ENCODE results near the gene CHST11. TPM values are rescaled to one million over a fixed set of nuclear protein-coding genes. Genes with fewer than 3 reads are reported as not detected.

CHST11 gene
- total and polyA plus RNA-seq, 2 donors, result 4.7 to 10.0 TPM

- 84% methylated on average over 13 of the region's 13 CpGs for WGBS
- Histone ChIP-seq H3K27ac (ENCODE audit: low read depth) (no peak overlapping the region), H3K4me1 (ENCODE audit: insufficient read depth) (no peaks in the 10 kb centered on the region), H3K4me3 (ENCODE audit: low read depth, low read length) (no peak overlapping the region), H3K36me3 (ENCODE audit: insufficient read depth) (no peaks in the 10 kb centered on the region)
- DNase-seq (ENCODE audit: extremely low spot score), result no peak
Observed at GRCh38 chr12:104485651-104486362, 29.1 kb downstream of the CHST11 start.

- Histone ChIP-seq H3K4me3 (ENCODE audit: low read depth, low read length) (no peak overlapping the region), H3K27ac (ENCODE audit: low read depth) (no peak overlapping the region), H3K4me1 (ENCODE audit: insufficient read depth) (no peaks in the 10 kb centered on the region), H3K36me3 (ENCODE audit: insufficient read depth) (no peaks in the 10 kb centered on the region)
- DNase-seq (ENCODE audit: extremely low spot score), result no peak
- 81% methylated on average over 7 of the region's 7 CpGs for WGBS
Observed at GRCh38 chr12:104486363-104486750, 29.6 kb downstream of the CHST11 start.

GRCh38 chr12:104486943-104487819 is 30.4 kb downstream of the CHST11 start:
- Histone ChIP-seq H3K4me1 (ENCODE audit: insufficient read depth) (no peaks in the 10 kb centered on the region), H3K36me3 (ENCODE audit: insufficient read depth) (no peaks in the 10 kb centered on the region), H3K27ac (ENCODE audit: low read depth) (no peak overlapping the region), H3K4me3 (ENCODE audit: low read depth, low read length) (no peak overlapping the region)
- DNase-seq (ENCODE audit: extremely low spot score), result no peak
- 69% methylated on average over 9 of the region's 9 CpGs for WGBS

- 90% methylated on average over 13 of the region's 13 CpGs for WGBS
- Histone ChIP-seq H3K4me1 (ENCODE audit: insufficient read depth) (no peaks in the 10 kb centered on the region), H3K27ac (ENCODE audit: low read depth) (no peak overlapping the region), H3K4me3 (ENCODE audit: low read depth, low read length) (no peak overlapping the region), H3K36me3 (ENCODE audit: insufficient read depth) (no peaks in the 10 kb centered on the region)
- DNase-seq (ENCODE audit: extremely low spot score), result no peak
Observed at GRCh38 chr12:104488374-104488773, 31.6 kb downstream of the CHST11 start.

- no peak overlapping the region for H3K4me3 ChIP-seq (ENCODE audit: low read depth, low read length)
- no peaks in the 10 kb centered on the region for H3K4me1 ChIP-seq (ENCODE audit: insufficient read depth)
- no peak for DNase-seq (ENCODE audit: extremely low spot score)
- WGBS, result 92% methylated on average over 4 of the region's 4 CpGs
- H3K36me3 ChIP-seq (ENCODE audit: insufficient read depth), result no peaks in the 10 kb centered on the region
- H3K27ac ChIP-seq (ENCODE audit: low read depth), result no peak overlapping the region
Observed at GRCh38 chr12:104490186-104490585, 33.4 kb downstream of the CHST11 start.

DNA sequence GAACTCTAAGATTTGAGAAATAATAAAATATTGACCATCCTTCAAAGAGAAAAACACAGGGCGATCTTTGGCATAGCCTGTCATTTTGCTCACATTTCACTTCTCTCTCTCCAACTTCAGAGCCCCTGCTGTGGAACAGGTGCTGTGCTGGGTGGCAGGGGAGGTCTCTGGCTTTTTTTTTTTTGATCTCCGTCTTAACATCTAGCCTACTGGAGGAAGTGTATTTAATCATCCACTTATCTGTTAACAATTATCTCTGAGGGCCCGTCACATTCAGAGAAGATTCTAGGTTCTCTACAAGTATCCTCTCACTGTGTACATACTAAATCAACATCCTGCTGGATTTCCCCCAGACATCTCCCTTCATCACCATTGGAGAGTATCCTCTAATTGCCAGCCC is 34.1 kb downstream of the CHST11 start:
- H3K4me3 ChIP-seq (ENCODE audit: low read depth, low read length), result no peak overlapping the region
- no peaks in the 10 kb centered on the region for H3K36me3 ChIP-seq (ENCODE audit: insufficient read depth)
- no peak overlapping the region for H3K27ac ChIP-seq (ENCODE audit: low read depth)
- DNase-seq (ENCODE audit: extremely low spot score), result no peak
- 87% methylated on average over 3 of the region's 3 CpGs for WGBS
- H3K4me1 ChIP-seq (ENCODE audit: insufficient read depth), result no peaks in the 10 kb centered on the region

DNA sequence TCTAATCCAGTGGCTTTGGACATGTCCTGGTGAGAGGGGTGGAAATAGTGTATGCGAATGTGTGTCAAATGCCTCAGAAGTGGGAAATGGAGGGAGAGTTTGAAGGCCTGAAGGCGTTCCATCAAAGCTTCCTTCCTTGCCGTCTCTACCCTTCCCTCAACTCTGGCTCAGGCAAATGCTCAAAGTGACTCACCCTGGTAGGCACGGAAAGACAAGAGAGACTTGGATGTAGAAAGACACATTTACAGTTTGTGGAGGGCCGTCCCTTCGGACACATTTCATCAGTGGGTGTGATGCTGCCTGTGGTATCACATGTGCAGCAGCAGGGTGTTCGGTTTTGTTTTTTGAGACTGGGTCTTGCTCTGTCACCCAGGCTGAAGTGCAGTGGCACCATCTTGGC is 36.7 kb downstream of the CHST11 start:
- DNase-seq (ENCODE audit: extremely low spot score), result no peak
- H3K36me3 ChIP-seq (ENCODE audit: insufficient read depth), result no peaks in the 10 kb centered on the region
- no peak overlapping the region for H3K4me3 ChIP-seq (ENCODE audit: low read depth, low read length)
- 96% methylated on average over 7 of the region's 7 CpGs for WGBS
- no peak overlapping the region for H3K27ac ChIP-seq (ENCODE audit: low read depth)
- H3K4me1 ChIP-seq (ENCODE audit: insufficient read depth), result peaks cover 2% of the 10 kb centered on the region

DNA sequence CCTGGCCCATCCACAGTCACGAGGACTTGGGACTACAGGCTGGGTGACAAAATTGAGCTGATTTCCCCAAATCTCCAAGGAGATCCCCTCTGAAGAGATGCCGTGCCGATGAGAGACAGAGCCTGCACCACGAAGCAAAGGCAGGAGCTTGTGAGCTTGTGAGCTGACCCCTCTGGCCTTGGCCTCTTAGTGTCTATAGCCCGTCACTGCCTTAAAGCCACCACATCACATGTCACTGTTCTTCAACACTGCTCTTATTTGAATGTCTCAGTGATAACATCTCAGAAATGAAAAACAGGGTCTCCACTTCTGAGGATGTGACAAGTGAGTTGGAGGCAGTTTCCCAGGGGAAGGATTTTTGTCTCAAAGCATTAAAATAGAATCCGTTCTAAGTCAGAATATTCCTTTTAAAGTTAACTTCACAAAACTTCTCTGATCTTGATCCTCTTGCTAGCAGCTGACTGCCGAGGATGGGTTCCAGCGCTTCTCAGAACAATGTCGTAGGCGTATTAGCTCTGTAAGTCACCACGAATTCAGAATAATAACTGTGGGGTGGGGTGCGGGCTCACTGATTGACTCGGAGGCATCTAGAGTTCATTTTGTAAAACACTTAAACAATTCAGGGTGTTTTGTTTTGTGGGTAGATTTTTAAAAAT is 37.5 kb downstream of the CHST11 start:
- WGBS, result 69% methylated on average over 13 of the region's 13 CpGs
- H3K4me3 ChIP-seq (ENCODE audit: low read depth, low read length), result no peak overlapping the region
- no peak overlapping the region for H3K27ac ChIP-seq (ENCODE audit: low read depth)
- no peak for DNase-seq (ENCODE audit: extremely low spot score)
- H3K4me1 ChIP-seq (ENCODE audit: insufficient read depth), result peaks cover 2% of the 10 kb centered on the region
- H3K36me3 ChIP-seq (ENCODE audit: insufficient read depth), result no peaks in the 10 kb centered on the region

DNA sequence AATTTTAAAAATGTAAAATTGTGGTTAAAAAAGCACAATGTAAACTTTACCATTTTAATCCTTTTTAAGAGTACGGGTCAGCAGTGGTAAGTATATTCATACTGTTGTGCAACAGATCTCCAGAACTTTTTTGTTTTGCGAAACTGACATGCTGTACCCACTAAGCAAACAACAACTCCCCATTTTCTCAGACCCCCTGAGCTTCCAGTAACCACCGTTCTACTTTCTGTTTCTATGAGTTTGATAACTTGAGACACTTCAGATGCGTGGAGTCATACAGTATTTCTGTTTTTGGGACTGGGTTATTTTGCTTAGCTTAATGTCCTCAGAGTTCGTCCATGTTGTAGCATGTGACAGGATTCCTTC is 38.0 kb downstream of the CHST11 start:
- WGBS, result 81% methylated on average over 5 of the region's 5 CpGs

DNA sequence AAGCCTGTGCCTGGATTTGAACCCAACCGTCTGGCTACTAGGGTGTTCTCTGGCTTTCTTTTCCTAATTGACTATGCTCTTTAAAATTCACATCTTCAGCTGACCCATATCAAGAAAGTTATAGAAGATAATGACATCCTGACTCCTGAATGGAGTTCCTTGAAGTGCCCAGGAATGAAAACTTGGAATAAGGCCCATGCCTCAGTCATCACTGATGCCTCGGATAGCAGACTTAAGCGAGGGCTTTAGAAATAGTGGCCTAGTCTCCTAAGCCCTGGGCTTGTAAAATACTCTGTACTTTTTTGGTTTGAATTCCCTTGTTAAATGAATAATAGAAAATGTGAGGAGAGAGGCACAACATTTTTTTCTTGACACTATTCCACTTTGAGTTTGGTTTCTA is 39.0 kb downstream of the CHST11 start:
- Histone ChIP-seq H3K4me1 (ENCODE audit: insufficient read depth) (peaks cover 2% of the 10 kb centered on the region), H3K27ac (ENCODE audit: low read depth) (no peak overlapping the region), H3K4me3 (ENCODE audit: low read depth, low read length) (no peak overlapping the region), H3K36me3 (ENCODE audit: insufficient read depth) (no peaks in the 10 kb centered on the region)
- DNase-seq (ENCODE audit: extremely low spot score), result no peak
- 72% methylated on average over 3 of the region's 3 CpGs for WGBS

More for the DNA sequence above, 38.0 kb downstream of the CHST11 start:
- peaks cover 2% of the 10 kb centered on the region for H3K4me1 ChIP-seq (ENCODE audit: insufficient read depth)
- no peaks in the 10 kb centered on the region for H3K36me3 ChIP-seq (ENCODE audit: insufficient read depth)
- H3K27ac ChIP-seq (ENCODE audit: low read depth), result no peak overlapping the region
- H3K4me3 ChIP-seq (ENCODE audit: low read depth, low read length), result no peak overlapping the region
- no peak for DNase-seq (ENCODE audit: extremely low spot score)

DNA sequence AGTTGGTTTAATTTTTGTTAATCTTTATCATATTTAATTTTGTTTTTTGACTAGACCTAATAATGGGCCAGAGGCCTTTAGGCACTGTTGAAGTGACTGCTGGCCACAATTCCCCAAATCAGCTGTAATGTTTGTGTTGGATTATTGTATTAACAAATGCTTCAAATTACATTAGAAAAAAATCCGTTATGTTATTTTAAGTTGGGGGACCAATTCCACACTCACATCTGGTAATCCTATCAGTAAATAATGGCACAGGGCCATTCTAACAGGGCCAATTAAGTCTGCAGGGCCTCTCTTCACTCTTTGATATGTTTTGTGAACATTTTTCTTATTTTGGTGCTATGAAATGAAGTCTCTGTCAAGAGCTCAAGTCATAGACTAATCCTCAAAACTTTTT is 39.6 kb downstream of the CHST11 start:
- H3K4me1 ChIP-seq (ENCODE audit: insufficient read depth), result peaks cover 2% of the 10 kb centered on the region
- WGBS, result 28% methylated on average over 1 of the region's 1 CpG
- no peak overlapping the region for H3K4me3 ChIP-seq (ENCODE audit: low read depth, low read length)
- H3K27ac ChIP-seq (ENCODE audit: low read depth), result no peak overlapping the region
- H3K36me3 ChIP-seq (ENCODE audit: insufficient read depth), result no peaks in the 10 kb centered on the region
- no peak for DNase-seq (ENCODE audit: extremely low spot score)

GRCh38 chr12:104498211-104498801 is 41.6 kb downstream of the CHST11 start:
- DNase-seq (ENCODE audit: extremely low spot score), result no peak
- no peaks in the 10 kb centered on the region for H3K36me3 ChIP-seq (ENCODE audit: insufficient read depth)
- no peak overlapping the region for H3K27ac ChIP-seq (ENCODE audit: low read depth)
- H3K4me1 ChIP-seq (ENCODE audit: insufficient read depth), result peaks cover 2% of the 10 kb centered on the region
- WGBS, result 92% methylated on average over 8 of the region's 8 CpGs
- no peak overlapping the region for H3K4me3 ChIP-seq (ENCODE audit: low read depth, low read length)

GRCh38 chr12:104499668-104500332 is 43.1 kb downstream of the CHST11 start:
- WGBS, result 65% methylated on average over 4 of the region's 4 CpGs
- Histone ChIP-seq H3K4me3 (ENCODE audit: low read depth, low read length) (no peak overlapping the region), H3K36me3 (ENCODE audit: insufficient read depth) (no peaks in the 10 kb centered on the region), H3K27ac (ENCODE audit: low read depth) (no peak overlapping the region), H3K4me1 (ENCODE audit: insufficient read depth) (peaks cover 2% of the 10 kb centered on the region)
- no peak for DNase-seq (ENCODE audit: extremely low spot score)
